HL-60 (cell line): ENCODE measurements around the gene HOXB4.

Experiments used
- DNase-seq, 2 experiments: peaks; one replicate each; pipeline ENCODE4 v3.0.0-alpha.2; 2010 to 2020; ENCODE audit warnings: low read depth in 1 of 2, low spot score in 1 of 2
- H3K27ac ChIP-seq: fragments of 250-450 bp; sonication (Bioruptor Pico); replicated peaks from 2 replicates; pipeline ENCODE4 v1.5.1; 2020; ENCODE audit warnings: mild to moderate bottlenecking, moderate library complexity
- H3K27me3 ChIP-seq: fragments of 250-450 bp; sonication (Bioruptor Pico); 2 replicates; pipeline ENCODE4 v1.5.1; 2021; ENCODE audit warnings: mild to moderate bottlenecking, moderate library complexity; ENCODE audit not compliant: insufficient read depth, poor library complexity, severe bottlenecking
- H3K4me3 ChIP-seq: replicated peaks from 2 replicates; pipeline ENCODE4 v1.5.1; 2011; ENCODE audit warnings: mild to moderate bottlenecking, control low read depth, low read length; ENCODE audit not compliant: insufficient read depth
- CTCF ChIP-seq: IDR thresholded peaks from one replicate; pipeline ENCODE4 v1.5.1; 2011; ENCODE audit warnings: low read length, control low read depth, inconsistent platforms; ENCODE audit not compliant: insufficient read depth
- GABPA ChIP-seq: IDR thresholded peaks from 2 replicates; pipeline ENCODE4 v1.6.1; 2012; ENCODE audit warnings: low read depth
- POLR2AphosphoS5 ChIP-seq: IDR thresholded peaks from 2 replicates; pipeline ENCODE4 v1.6.1; 2012; ENCODE audit warnings: low read depth
- REST ChIP-seq: IDR thresholded peaks from 2 replicates; pipeline ENCODE4 v1.6.1; 2012; ENCODE audit warnings: low read depth; ENCODE audit not compliant: insufficient replicate concordance
- SPI1 ChIP-seq: IDR thresholded peaks from 2 replicates; pipeline ENCODE4 v1.6.1; 2012; ENCODE audit warnings: low read depth, mild to moderate bottlenecking, borderline replicate concordance

Gene HOXB4

GRCh38 chr17:48528936-48529682 lies 49.0 kb downstream of the HOXB4 start:
- no peak for DNase-seq
- no peak for TF ChIP-seq CTCF
- no peak for TF ChIP-seq REST
- TF ChIP-seq GABPA, result no peak
- TF ChIP-seq POLR2AphosphoS5, result no peak
- no peak for TF ChIP-seq SPI1
- Histone ChIP-seq H3K27me3 (peaks cover 27% of the 10 kb centered on the region), H3K27ac (no peak overlapping the region), H3K4me3 (no peak overlapping the region)

GRCh38 chr17:48528153-48528935 lies 49.8 kb downstream of the HOXB4 start:
- DNase-seq, result no peak
- Histone ChIP-seq H3K27ac (no peak overlapping the region), H3K4me3 (no peak overlapping the region), H3K27me3 (peaks cover 27% of the 10 kb centered on the region)
- TF ChIP-seq POLR2AphosphoS5, result no peak
- TF ChIP-seq REST, result no peak
- no peak for TF ChIP-seq SPI1
- TF ChIP-seq CTCF, result no peak
- no peak for TF ChIP-seq GABPA

- no peak overlapping the region for H3K4me3 ChIP-seq
- H3K27me3 ChIP-seq, result peaks cover 30% of the 10 kb centered on the region
- TF ChIP-seq SPI1, result no peak
- TF ChIP-seq REST, result no peak
- TF ChIP-seq POLR2AphosphoS5, result no peak
- no peak for TF ChIP-seq CTCF
- no peak for TF ChIP-seq GABPA
- H3K27ac ChIP-seq, result no peak overlapping the region
- no peak for DNase-seq
Measured at GRCh38 chr17:48527547-48527932, 50.6 kb downstream of the HOXB4 start.
